PC-3 (cell line): ENCODE measurements around the gene ANKRD2.
"Not testable (repeated sequence)": the region's sequence is repeated elsewhere in the genome, so short reads cannot be mapped to it uniquely, and the experiment has no call there.

Experiments
- EZH2 ChIP-seq: fragments of 300-600 bp; sonication (generic); IDR thresholded peaks from one replicate; pipeline ENCODE4 v1.6.1; 2017; ENCODE audit warnings: antibody characterized with exemption, mild to moderate bottlenecking, low read length; ENCODE audit not compliant: unreplicated experiment
- EZH2phosphoT487 ChIP-seq: fragments of 300-600 bp; sonication (generic); IDR thresholded peaks from 2 replicates; pipeline ENCODE4 v1.6.1; 2018; ENCODE audit warnings: mild to moderate bottlenecking, antibody characterized with exemption, low read length, borderline replicate concordance
- TF ChIP-seq, protein P1 (sequence below): fragments of 300-600 bp; sonication (generic); conservative IDR thresholded peaks from 2 replicates; pipeline ENCODE4 v1.5.1; 2017; ENCODE audit warnings: antibody characterized with exemption, low read depth, mild to moderate bottlenecking, low read length

DNA sequence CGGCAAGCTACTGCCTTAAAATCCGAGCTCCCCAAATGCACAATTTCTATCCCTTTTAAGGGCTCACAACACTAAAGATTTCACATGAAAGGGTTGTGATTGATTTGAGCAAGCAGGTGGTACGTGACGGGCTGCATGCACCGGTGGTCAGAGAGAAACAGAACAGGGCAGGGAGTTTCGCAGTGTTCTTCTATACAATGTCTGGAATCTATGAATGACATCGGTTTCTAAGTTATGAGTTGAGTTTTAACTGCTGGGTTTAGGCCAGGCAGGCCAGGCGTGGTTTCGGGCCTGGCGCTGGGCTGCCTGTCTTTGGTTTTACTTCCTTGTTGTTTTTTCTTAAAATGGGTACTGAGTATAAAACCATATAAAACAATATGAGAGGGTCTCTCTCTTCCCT is 17.0 kb upstream of the ANKRD2 start:
- TF ChIP-seq, protein P1, sequence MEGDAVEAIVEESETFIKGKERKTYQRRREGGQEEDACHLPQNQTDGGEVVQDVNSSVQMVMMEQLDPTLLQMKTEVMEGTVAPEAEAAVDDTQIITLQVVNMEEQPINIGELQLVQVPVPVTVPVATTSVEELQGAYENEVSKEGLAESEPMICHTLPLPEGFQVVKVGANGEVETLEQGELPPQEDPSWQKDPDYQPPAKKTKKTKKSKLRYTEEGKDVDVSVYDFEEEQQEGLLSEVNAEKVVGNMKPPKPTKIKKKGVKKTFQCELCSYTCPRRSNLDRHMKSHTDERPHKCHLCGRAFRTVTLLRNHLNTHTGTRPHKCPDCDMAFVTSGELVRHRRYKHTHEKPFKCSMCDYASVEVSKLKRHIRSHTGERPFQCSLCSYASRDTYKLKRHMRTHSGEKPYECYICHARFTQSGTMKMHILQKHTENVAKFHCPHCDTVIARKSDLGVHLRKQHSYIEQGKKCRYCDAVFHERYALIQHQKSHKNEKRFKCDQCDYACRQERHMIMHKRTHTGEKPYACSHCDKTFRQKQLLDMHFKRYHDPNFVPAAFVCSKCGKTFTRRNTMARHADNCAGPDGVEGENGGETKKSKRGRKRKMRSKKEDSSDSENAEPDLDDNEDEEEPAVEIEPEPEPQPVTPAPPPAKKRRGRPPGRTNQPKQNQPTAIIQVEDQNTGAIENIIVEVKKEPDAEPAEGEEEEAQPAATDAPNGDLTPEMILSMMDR: not testable (repeated sequence)
- TF ChIP-seq EZH2phosphoT487, EZH2: not testable (repeated sequence)
